WTC11 (cell line): ENCODE results near the gene GPATCH4. TPM values are rescaled to one million over a fixed set of nuclear protein-coding genes. Genes with fewer than 3 reads are reported as not detected.

Experiments
- ATAC-seq: fragments of 200-7000 bp; cut with Tn5 transposase; 2 replicates; pipeline ENCODE4 v1.10.0; 2021; ENCODE audit warnings: mild to moderate bottlenecking, moderate library complexity
- CTCF ChIA-PET: fragments of 300-600 bp; sonication (Branson Sonifier 250); formaldehyde crosslinking; loops from one replicate; lab custom pipeline; 2021; ENCODE audit warnings: antibody characterized with exemption; lab: Charles Lee
- POLR2A ChIA-PET: fragments of 350-600 bp; sonication (Branson Sonifier 250); formaldehyde crosslinking; loops from one replicate; lab custom pipeline; 2021; ENCODE audit warnings: antibody characterized with exemption; lab: Charles Lee
- DNase-seq: peaks from one replicate; pipeline ENCODE4 v3.0.0; 2021; ENCODE audit warnings: low spot score
- H3K27ac Mint-ChIP-seq: 2 replicates; pipeline ENCODE4 v1.8.0; 2021; ENCODE audit warnings: mixed read lengths
- H3K27me3 Mint-ChIP-seq: 2 replicates; pipeline ENCODE4 v1.8.0; 2021; ENCODE audit warnings: low read depth, mild to moderate bottlenecking, moderate library complexity, mixed read lengths
- H3K36me3 Mint-ChIP-seq: 2 replicates; pipeline ENCODE4 v1.8.0; 2021; ENCODE audit warnings: mixed read lengths
- H3K4me1 Mint-ChIP-seq: 2 replicates; pipeline ENCODE4 v1.8.0; 2022; ENCODE audit warnings: mixed read lengths
- H3K4me3 Mint-ChIP-seq: 2 replicates; pipeline ENCODE4 v1.8.0; 2021; ENCODE audit warnings: mild to moderate bottlenecking, moderate library complexity, mixed read lengths
- H3K9me3 Mint-ChIP-seq: 2 replicates; pipeline ENCODE4 v1.8.0; 2021; ENCODE audit warnings: mixed read lengths
- CTCF ChIP-seq: fragments of 200-600 bp; IDR thresholded peaks from 2 replicates; pipeline ENCODE4 v1.8.0; 2022; ENCODE audit warnings: antibody characterized with exemption
- ETV6 ChIP-seq: sonication (generic); formaldehyde crosslinking; IDR thresholded peaks from 2 replicates; pipeline ENCODE4 v1.8.1; 2022; ENCODE audit warnings: mild to moderate bottlenecking, missing genetic modification reagents
- FOXP1 ChIP-seq: sonication (generic); formaldehyde crosslinking; IDR thresholded peaks from 2 replicates; pipeline ENCODE4 v1.8.0; 2022; ENCODE audit warnings: missing genetic modification reagents, mild to moderate bottlenecking, moderate library complexity, borderline replicate concordance
- IRF1 ChIP-seq: sonication (generic); formaldehyde crosslinking; IDR thresholded peaks from 2 replicates; pipeline ENCODE4 v1.8.0; 2023; ENCODE audit warnings: missing genetic modification reagents
- NR3C1 ChIP-seq: sonication (generic); formaldehyde crosslinking; conservative IDR thresholded peaks from 2 replicates; pipeline ENCODE4 v1.8.1; 2023; ENCODE audit warnings: low read depth, mild to moderate bottlenecking, missing genetic modification reagents
- SMAD4 ChIP-seq: sonication (generic); formaldehyde crosslinking; IDR thresholded peaks from 2 replicates; pipeline ENCODE4 v1.8.0; 2022; ENCODE audit warnings: mild to moderate bottlenecking, missing genetic modification reagents
- SP1 ChIP-seq: sonication (generic); formaldehyde crosslinking; conservative IDR thresholded peaks from 2 replicates; pipeline ENCODE4 v1.8.1; 2022; ENCODE audit warnings: missing genetic modification reagents
- TCF7 ChIP-seq: sonication (generic); formaldehyde crosslinking; IDR thresholded peaks from 2 replicates; pipeline ENCODE4 v1.8.0; 2022; ENCODE audit warnings: mild to moderate bottlenecking, low read depth, missing genetic modification reagents, moderate library complexity
- TEAD1 ChIP-seq: sonication (generic); formaldehyde crosslinking; IDR thresholded peaks from 2 replicates; pipeline ENCODE4 v1.8.0; 2022; ENCODE audit warnings: mild to moderate bottlenecking, missing genetic modification reagents
- TP53 ChIP-seq: sonication (generic); formaldehyde crosslinking; IDR thresholded peaks from 2 replicates; pipeline ENCODE4 v1.8.1; 2023; ENCODE audit warnings: mild to moderate bottlenecking, missing genetic modification reagents
- ZBTB21 ChIP-seq: sonication (generic); formaldehyde crosslinking; IDR thresholded peaks from 2 replicates; pipeline ENCODE4 v1.8.1; 2023; ENCODE audit warnings: mild to moderate bottlenecking, missing genetic modification reagents, borderline replicate concordance
- ZNF317 ChIP-seq: sonication (generic); formaldehyde crosslinking; IDR thresholded peaks from 2 replicates; pipeline ENCODE4 v1.8.1; 2023; ENCODE audit warnings: low read depth, mild to moderate bottlenecking, moderate library complexity, missing genetic modification reagents, borderline replicate concordance
- ZNF396 ChIP-seq: fragments of 250-450 bp; sonication (Bioruptor Pico); IDR thresholded peaks from 2 replicates; pipeline ENCODE4 v1.8.0; 2021; ENCODE audit warnings: mild to moderate bottlenecking, moderate library complexity, borderline replicate concordance
- ZNF423 ChIP-seq: fragments of 250-450 bp; sonication (Bioruptor Pico); IDR thresholded peaks from 2 replicates; pipeline ENCODE4 v2.1.2; 2022; ENCODE audit warnings: mild to moderate bottlenecking, moderate library complexity
- total RNA-seq: library from RNA; stranded (reverse); gene quantifications from 3 replicates; pipeline ENCODE4 v1.2.3, GENCODE V29; 2021
- TF ChIP-seq, protein P1 (sequence below): sonication (generic); formaldehyde crosslinking; IDR thresholded peaks from 2 replicates; pipeline ENCODE4 v1.8.0; 2022; ENCODE audit warnings: mild to moderate bottlenecking, missing genetic modification reagents
- TF ChIP-seq, protein P2 (sequence below): sonication (generic); formaldehyde crosslinking; IDR thresholded peaks from 2 replicates; pipeline ENCODE4 v1.8.1; 2023; ENCODE audit warnings: mild to moderate bottlenecking, moderate library complexity, missing genetic modification reagents

Gene GPATCH4
- total RNA-seq, 1 experiment from 2014 or later: 50.1 TPM

GRCh38 chr1:156586323-156586722 is 15.0 kb downstream of the GPATCH4 start:
- Mint-ChIP-seq H3K36me3 (no peaks in the 10 kb centered on the region), H3K27ac (no peak overlapping the region), H3K4me1 (peaks cover 29% of the 10 kb centered on the region), H3K4me3 (no peak overlapping the region), H3K9me3 (no peaks in the 10 kb centered on the region), H3K27me3 (peaks cover 2% of the 10 kb centered on the region)
- TF ChIP-seq SMAD4 (no peak), ZNF423 (peak; percentile 68)
- no peak for ATAC-seq
- ChIA-PET CTCF (interaction anchor here (1.2 to 2.5 kb wide), 6 partner anchors 16 to 105 kb away, joined by 3 to 18 read pairs (median 6); partner anchors contain the start of genes GPATCH4 and MEF2D), POLR2A (interaction anchor here (1.2 kb wide), 1 partner anchor 85 kb away, joined by 3 read pairs; no protein-coding TSS in a partner anchor)
- no peak for DNase-seq

GRCh38 chr1:156584813-156585212 is 16.5 kb downstream of the GPATCH4 start:
- Mint-ChIP-seq H3K27ac (no peak overlapping the region; the same call in 1 of the 2 replicates), H3K4me1 (peaks cover 20% of the 10 kb centered on the region), H3K36me3 (no peaks in the 10 kb centered on the region), H3K27me3 (peaks cover 2% of the 10 kb centered on the region), H3K9me3 (no peaks in the 10 kb centered on the region), H3K4me3 (peak overlapping the region; percentile 42)
- CTCF ChIA-PET: interaction anchor here (0.6 to 2.1 kb wide), 15 partner anchors 9 to 206 kb away, joined by 3 to 18 read pairs (median 5); partner anchors contain the start of genes HAPLN2 and IQGAP3
- DNase-seq (peak; percentile 83), ATAC-seq (peak; percentile 64)
- POLR2A ChIA-PET: interaction anchor here (0.9 kb wide), 1 partner anchor 11 kb away, joined by 3 read pairs; no protein-coding TSS in a partner anchor
- TF ChIP-seq TEAD1 (CRISPR knock-in tag) (peak; percentile 74; the same call in 1 of the 2 replicates), TCF7 (CRISPR knock-in tag) (no peak), ZNF317 (no peak), ZNF396 (CRISPR knock-in tag) (no peak), ZBTB21 (CRISPR knock-in tag) (0 out of 2 replicates have a peak, but pooled peaks have one; percentile 35), ETV6 (CRISPR knock-in tag) (peak; percentile 74; the same call in 1 of the 2 replicates), CTCF (peak; percentile 43; the same call in 1 of the 2 replicates), TP53 (CRISPR knock-in tag) (0 out of 2 replicates have a peak, but pooled peaks have one; percentile 55), IRF1 (CRISPR knock-in tag) (no peak), NR3C1 (CRISPR knock-in tag) (no peak), ZNF423 (peak; percentile 93), FOXP1 (CRISPR knock-in tag) (peak; percentile 48; the same call in 1 of the 2 replicates), SP1 (CRISPR knock-in tag) (peak; percentile 32; the same call in 1 of the 2 replicates)
- TF ChIP-seq, protein P1, sequence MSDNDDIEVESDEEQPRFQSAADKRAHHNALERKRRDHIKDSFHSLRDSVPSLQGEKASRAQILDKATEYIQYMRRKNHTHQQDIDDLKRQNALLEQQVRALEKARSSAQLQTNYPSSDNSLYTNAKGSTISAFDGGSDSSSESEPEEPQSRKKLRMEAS (CRISPR knock-in tag): peak; percentile 25; the same call in 1 of the 2 replicates
- TF ChIP-seq, protein P2, sequence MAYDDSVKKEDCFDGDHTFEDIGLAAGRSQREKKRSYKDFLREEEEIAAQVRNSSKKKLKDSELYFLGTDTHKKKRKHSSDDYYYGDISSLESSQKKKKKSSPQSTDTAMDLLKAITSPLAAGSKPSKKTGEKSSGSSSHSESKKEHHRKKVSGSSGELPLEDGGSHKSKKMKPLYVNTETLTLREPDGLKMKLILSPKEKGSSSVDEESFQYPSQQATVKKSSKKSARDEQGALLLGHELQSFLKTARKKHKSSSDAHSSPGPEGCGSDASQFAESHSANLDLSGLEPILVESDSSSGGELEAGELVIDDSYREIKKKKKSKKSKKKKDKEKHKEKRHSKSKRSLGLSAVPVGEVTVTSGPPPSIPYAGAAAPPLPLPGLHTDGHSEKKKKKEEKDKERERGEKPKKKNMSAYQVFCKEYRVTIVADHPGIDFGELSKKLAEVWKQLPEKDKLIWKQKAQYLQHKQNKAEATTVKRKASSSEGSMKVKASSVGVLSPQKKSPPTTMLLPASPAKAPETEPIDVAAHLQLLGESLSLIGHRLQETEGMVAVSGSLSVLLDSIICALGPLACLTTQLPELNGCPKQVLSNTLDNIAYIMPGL (CRISPR knock-in tag): peak; percentile 73; the same call in 1 of the 2 replicates
